ENCODE results near the gene LRRC8E. TPM values are rescaled to one million over a fixed set of nuclear protein-coding genes. Genes with fewer than 3 reads are reported as not detected.

LRRC8E gene
- total RNA-seq, 1 donor from 2014 or later: not detected

DNA sequence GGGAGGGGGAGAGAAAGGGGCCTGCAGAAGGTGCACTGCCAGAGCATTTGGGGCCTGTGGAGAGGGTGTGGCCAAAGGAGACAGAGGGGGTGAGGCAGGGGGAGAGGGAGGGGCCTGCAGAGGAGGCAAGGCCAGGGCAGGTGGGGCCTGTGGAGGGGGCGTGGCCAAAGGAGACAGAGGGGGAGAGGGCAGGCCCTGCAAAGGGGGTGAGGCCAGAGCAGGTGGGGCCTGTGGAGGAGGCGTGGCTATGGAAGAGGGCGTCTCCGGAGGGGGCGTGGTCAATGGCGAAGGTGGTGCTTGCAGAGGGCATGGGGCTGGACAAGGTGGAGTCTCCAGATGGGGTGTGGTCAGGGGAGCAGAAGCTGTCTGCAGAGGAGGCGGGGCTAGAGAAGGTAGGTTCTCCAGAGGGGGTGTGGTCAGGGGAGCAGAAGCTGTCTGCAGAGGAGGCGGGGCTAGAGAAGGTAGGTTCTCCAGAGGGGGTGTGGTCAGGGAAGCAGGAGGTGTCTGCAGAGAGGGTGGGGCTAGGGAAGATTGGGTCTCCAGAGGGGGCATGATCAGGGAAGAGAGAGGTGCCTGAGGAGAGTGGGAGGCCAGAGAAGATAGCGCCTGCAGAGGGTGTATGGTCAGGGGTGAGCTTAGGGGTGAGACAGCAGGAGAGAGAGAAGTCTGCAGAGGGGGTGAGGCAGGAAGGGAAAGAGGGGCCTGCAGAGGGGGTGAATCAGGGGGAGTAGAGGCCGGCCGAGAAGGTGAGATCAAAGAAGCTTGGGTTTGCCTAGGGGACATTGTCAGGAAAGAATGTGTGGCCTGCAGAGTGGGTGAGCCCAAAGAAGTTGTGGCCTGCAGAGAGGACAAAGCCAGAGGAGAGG, 17.5 kb upstream of the LRRC8E start:
- no peaks in the 10 kb centered on the region for H3K36me3 Mint-ChIP-seq (ENCODE audit: unreplicated experiment)
- H3K27ac Mint-ChIP-seq (ENCODE audit: unreplicated experiment): peak overlapping the region; percentile 85
- peaks cover 6% of the 10 kb centered on the region for H3K9me3 Mint-ChIP-seq (ENCODE audit: unreplicated experiment)
- peak overlapping the region; percentile 76 for H3K4me3 Mint-ChIP-seq (ENCODE audit: unreplicated experiment)
- DNase-seq: peak; percentile 68
- peaks cover 4% of the 10 kb centered on the region for H3K4me1 Mint-ChIP-seq (ENCODE audit: low read depth, unreplicated experiment)
- H3K27me3 Mint-ChIP-seq (ENCODE audit: unreplicated experiment): peaks cover 24% of the 10 kb centered on the region
- TF ChIP-seq, protein P1, sequence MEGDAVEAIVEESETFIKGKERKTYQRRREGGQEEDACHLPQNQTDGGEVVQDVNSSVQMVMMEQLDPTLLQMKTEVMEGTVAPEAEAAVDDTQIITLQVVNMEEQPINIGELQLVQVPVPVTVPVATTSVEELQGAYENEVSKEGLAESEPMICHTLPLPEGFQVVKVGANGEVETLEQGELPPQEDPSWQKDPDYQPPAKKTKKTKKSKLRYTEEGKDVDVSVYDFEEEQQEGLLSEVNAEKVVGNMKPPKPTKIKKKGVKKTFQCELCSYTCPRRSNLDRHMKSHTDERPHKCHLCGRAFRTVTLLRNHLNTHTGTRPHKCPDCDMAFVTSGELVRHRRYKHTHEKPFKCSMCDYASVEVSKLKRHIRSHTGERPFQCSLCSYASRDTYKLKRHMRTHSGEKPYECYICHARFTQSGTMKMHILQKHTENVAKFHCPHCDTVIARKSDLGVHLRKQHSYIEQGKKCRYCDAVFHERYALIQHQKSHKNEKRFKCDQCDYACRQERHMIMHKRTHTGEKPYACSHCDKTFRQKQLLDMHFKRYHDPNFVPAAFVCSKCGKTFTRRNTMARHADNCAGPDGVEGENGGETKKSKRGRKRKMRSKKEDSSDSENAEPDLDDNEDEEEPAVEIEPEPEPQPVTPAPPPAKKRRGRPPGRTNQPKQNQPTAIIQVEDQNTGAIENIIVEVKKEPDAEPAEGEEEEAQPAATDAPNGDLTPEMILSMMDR (IDR thresholded peaks at IDR 0.05; ENCODE audit: partially characterized antibody, unreplicated experiment): no peak

DNA sequence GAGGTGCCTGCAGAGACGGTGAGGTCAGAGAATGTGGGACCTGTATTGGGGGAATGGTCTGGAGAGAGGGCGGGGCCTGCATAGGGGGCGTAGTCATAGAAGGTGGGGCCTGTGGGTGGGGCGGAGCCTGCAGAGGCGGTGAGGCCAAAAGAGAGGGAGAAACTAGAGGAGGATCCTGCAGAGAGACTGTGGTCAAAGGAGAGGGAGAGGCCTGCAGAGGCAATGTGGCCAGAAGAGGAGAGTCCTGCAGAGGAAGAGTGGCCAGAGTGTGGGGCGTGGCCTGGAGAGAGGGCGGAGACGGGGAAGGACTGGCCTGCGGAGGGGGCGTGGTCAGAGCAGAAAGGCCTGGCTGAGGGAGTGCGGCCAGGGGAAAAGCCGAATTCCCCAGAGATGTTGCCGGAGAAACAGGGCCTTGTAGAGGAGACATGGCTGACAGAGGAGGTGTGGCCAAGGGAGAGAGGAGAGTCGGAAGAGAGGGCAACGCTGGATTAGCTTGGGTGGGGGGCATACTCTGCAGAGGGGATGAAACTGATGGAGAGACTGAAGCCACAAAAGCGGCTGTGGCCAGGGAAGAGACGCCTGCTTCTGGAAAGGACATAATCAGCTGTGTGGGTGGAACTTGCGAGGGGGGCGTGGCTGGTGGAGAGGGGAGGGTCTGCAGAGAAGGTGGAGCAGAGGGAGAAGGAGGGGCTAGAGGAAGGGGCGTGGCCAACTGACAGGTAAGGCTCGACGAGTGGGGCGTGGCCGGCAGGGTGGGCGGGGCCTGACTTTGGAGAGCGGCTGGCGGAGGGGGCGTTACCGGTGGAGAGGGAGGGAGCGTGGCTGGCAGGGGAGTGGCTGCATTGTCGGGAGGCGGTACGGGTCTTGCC, 16.6 kb upstream of the LRRC8E start:
- Mint-ChIP-seq H3K27ac (ENCODE audit: unreplicated experiment) (peak overlapping the region; percentile 85), H3K27me3 (ENCODE audit: unreplicated experiment) (peaks cover 26% of the 10 kb centered on the region), H3K9me3 (ENCODE audit: unreplicated experiment) (peaks cover 6% of the 10 kb centered on the region), H3K36me3 (ENCODE audit: unreplicated experiment) (no peaks in the 10 kb centered on the region), H3K4me1 (ENCODE audit: low read depth, unreplicated experiment) (peaks cover 4% of the 10 kb centered on the region), H3K4me3 (ENCODE audit: unreplicated experiment) (peak overlapping the region; percentile 76)
- TF ChIP-seq, protein P1 (IDR thresholded peaks at IDR 0.05; ENCODE audit: partially characterized antibody, unreplicated experiment): no peak
- DNase-seq: peak; percentile 92

DNA sequence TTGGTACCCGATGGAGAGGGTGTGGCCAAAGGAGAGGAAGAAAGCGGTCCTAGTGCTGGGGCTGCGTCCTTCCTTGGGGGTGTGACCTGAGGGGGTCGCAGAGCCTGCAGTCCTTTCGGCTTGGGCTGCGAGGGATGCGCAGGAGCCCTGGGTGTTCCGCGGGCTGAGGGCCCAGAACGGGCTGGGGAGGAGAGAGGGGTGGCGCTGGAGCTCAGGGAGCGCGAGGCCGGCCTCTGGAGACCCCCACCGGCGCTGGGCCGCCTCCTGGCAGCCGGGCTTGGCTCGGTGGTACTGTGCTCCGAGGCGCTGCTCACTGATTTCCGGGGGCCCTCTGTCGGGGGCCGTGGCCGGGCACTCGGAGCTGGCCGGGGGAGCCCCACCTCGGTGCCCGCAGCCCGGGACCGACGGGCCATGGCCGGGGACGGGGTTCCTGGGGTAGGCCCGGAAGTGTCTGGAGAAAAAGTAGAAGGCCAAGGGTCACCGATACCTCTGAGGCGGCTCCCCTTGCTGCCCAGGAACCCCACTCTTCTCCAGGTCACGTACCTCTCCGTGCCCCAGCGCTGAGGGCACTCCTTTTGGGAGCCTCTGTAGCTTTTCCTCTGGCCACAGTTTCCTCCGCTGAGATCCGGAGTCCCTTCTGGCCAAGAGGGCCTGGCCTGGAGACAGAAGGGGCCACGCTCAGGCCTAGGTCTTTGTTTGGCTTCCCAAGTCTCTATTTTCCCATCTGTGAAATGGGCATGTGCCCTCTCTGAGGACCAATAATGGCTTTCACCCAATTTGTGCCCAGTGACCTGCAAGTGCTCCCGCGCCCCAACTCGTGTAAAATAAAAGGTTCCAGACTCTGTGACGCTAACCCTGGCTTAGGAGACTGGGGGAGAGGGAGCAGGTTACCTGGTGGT, 15.8 kb upstream of the LRRC8E start:
- no peak for DNase-seq
- Mint-ChIP-seq H3K4me3 (ENCODE audit: unreplicated experiment) (peak overlapping the region; percentile 65), H3K27me3 (ENCODE audit: unreplicated experiment) (peaks cover 22% of the 10 kb centered on the region), H3K27ac (ENCODE audit: unreplicated experiment) (no peak overlapping the region), H3K4me1 (ENCODE audit: low read depth, unreplicated experiment) (peaks cover 4% of the 10 kb centered on the region), H3K9me3 (ENCODE audit: unreplicated experiment) (peaks cover 8% of the 10 kb centered on the region), H3K36me3 (ENCODE audit: unreplicated experiment) (no peaks in the 10 kb centered on the region)
- TF ChIP-seq, protein P1 (IDR thresholded peaks at IDR 0.05; ENCODE audit: partially characterized antibody, unreplicated experiment): no peak

DNA sequence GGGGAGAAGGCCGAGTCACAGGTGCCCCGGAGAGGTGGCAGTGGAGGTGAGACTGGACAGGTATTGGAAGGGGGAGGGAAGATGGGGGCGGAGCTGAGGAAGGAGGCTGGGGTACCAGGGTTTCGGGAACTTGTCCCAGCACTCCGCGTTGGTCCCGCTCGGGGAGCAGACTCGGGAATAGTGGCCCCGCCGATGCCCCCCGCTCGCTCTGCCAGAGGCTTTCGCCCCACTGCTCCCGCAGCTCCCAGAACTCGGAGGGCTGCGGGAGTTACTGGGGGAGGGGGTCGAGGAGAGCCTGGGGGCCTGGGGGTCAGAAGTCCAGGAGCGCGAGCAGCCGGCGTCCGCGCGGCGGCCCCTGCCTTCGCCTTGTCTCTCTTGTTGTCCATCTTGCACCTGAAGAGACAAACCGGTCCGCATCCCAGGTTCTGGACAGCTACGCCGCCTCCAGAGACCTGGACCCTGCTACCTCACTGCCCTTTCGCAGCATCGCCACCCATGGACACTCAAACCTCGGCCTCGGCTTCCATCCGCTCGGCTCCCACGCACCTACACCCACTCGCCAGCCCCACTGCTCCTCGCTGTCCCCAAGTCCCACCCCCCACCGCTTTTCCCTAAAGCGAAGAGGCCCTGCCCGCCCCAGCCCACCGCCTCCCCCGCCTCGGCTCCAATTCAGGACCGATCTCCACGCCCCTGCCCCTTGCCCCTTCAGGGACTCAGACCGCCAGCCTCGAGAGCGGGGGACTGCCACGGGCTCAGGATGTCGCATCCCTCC, 14.8 kb upstream of the LRRC8E start:
- Mint-ChIP-seq H3K27me3 (ENCODE audit: unreplicated experiment) (peaks cover 18% of the 10 kb centered on the region), H3K4me3 (ENCODE audit: unreplicated experiment) (peak overlapping the region; percentile 91), H3K4me1 (ENCODE audit: low read depth, unreplicated experiment) (peaks cover 4% of the 10 kb centered on the region), H3K9me3 (ENCODE audit: unreplicated experiment) (peaks cover 5% of the 10 kb centered on the region), H3K27ac (ENCODE audit: unreplicated experiment) (peak overlapping the region; percentile 92), H3K36me3 (ENCODE audit: unreplicated experiment) (no peaks in the 10 kb centered on the region)
- TF ChIP-seq, protein P1 (IDR thresholded peaks at IDR 0.05; ENCODE audit: partially characterized antibody, unreplicated experiment): no peak
- DNase-seq: peak; percentile 68
